HEK293 (cell line): ENCODE measurements around the gene APOLD1.

Experiments
- ATF2 ChIP-seq: fragments of 450-650 bp; formaldehyde crosslinking; IDR thresholded peaks from 2 replicates; pipeline ENCODE4 v1.5.1; 2016; ENCODE audit warnings: missing biosample characterization, missing genetic modification characterization, low read depth
- CTCF ChIP-seq: fragments of 450-650 bp; formaldehyde crosslinking; IDR thresholded peaks from 2 replicates; pipeline ENCODE4 v1.5.1; 2016; ENCODE audit warnings: missing biosample characterization, missing genetic modification characterization
- FEZF1 ChIP-seq: fragments of 450-650 bp; formaldehyde crosslinking; IDR thresholded peaks from 2 replicates; pipeline ENCODE4 v1.5.1; 2016; ENCODE audit warnings: missing biosample characterization, missing genetic modification characterization
- HOXD13 ChIP-seq: sonication (generic); formaldehyde crosslinking; IDR thresholded peaks from 2 replicates; pipeline ENCODE4 v1.8.0; 2022; ENCODE audit warnings: missing genetic modification reagents, borderline replicate concordance
- PRDM6 ChIP-seq: fragments of 450-650 bp; formaldehyde crosslinking; IDR thresholded peaks from 2 replicates; pipeline ENCODE4 v1.5.1; 2017; ENCODE audit warnings: missing biosample characterization, missing genetic modification characterization
- SALL2 ChIP-seq: fragments of 450-650 bp; formaldehyde crosslinking; IDR thresholded peaks from 2 replicates; pipeline ENCODE4 v1.5.0; 2017; ENCODE audit warnings: missing biosample characterization, mild to moderate bottlenecking, missing genetic modification characterization, borderline replicate concordance
- SCRT2 ChIP-seq: fragments of 450-650 bp; formaldehyde crosslinking; IDR thresholded peaks from 2 replicates; pipeline ENCODE4 v1.5.1; 2016; ENCODE audit warnings: missing biosample characterization, missing genetic modification characterization
- TRIM28 ChIP-seq: IDR thresholded peaks from 2 replicates; pipeline ENCODE4 v1.6.1; 2011; ENCODE audit warnings: low read length, control low read depth, borderline replicate concordance
- ZBTB11 ChIP-seq: fragments of 450-650 bp; formaldehyde crosslinking; conservative IDR thresholded peaks from 2 replicates; pipeline ENCODE4 v1.5.1; 2016; ENCODE audit warnings: low read depth, missing biosample characterization, missing genetic modification characterization
- ZBTB17 ChIP-seq: fragments of 450-650 bp; formaldehyde crosslinking; IDR thresholded peaks from 2 replicates; pipeline ENCODE4 v1.5.1; 2016; ENCODE audit warnings: missing biosample characterization, missing genetic modification characterization
- ZBTB44 ChIP-seq: fragments of 450-650 bp; IDR thresholded peaks from 2 replicates; pipeline ENCODE4 v1.5.1; 2018; ENCODE audit warnings: missing biosample characterization, mild to moderate bottlenecking, missing genetic modification characterization
- ZFHX2 ChIP-seq: fragments of 450-650 bp; formaldehyde crosslinking; conservative IDR thresholded peaks from 2 replicates; pipeline ENCODE4 v1.5.1; 2016; ENCODE audit warnings: missing biosample characterization, missing genetic modification characterization
- ZFP3 ChIP-seq: fragments of 450-650 bp; formaldehyde crosslinking; IDR thresholded peaks from 2 replicates; pipeline ENCODE4 v1.5.1; 2016; ENCODE audit warnings: low read depth, missing biosample characterization, missing genetic modification characterization
- ZIC2 ChIP-seq: fragments of 450-650 bp; formaldehyde crosslinking; IDR thresholded peaks from 2 replicates; pipeline ENCODE4 v1.5.1; 2016; ENCODE audit warnings: missing biosample characterization, missing genetic modification characterization
- ZNF155 ChIP-seq: fragments of 450-650 bp; formaldehyde crosslinking; IDR thresholded peaks from 2 replicates; pipeline ENCODE4 v1.5.1; 2016; ENCODE audit warnings: missing biosample characterization, missing genetic modification characterization
- ZNF184 ChIP-seq: fragments of 450-650 bp; IDR thresholded peaks from 2 replicates; pipeline ENCODE4 v1.5.1; 2018; ENCODE audit warnings: missing biosample characterization, mild to moderate bottlenecking, missing genetic modification characterization
- ZNF2 ChIP-seq: fragments of 450-650 bp; formaldehyde crosslinking; IDR thresholded peaks from 2 replicates; pipeline ENCODE4 v1.5.1; 2016; ENCODE audit warnings: missing biosample characterization, missing genetic modification characterization
- ZNF341 ChIP-seq: fragments of 450-650 bp; formaldehyde crosslinking; IDR thresholded peaks from 2 replicates; pipeline ENCODE4; 2016; ENCODE audit warnings: low read depth, missing biosample characterization, missing genetic modification characterization
- ZNF366 ChIP-seq: fragments of 450-650 bp; formaldehyde crosslinking; conservative IDR thresholded peaks from 2 replicates; pipeline ENCODE4 v1.5.1; 2016; ENCODE audit warnings: missing biosample characterization, missing genetic modification characterization
- ZNF37A ChIP-seq: fragments of 450-650 bp; IDR thresholded peaks from 2 replicates; pipeline ENCODE4 v1.5.1; 2018; ENCODE audit warnings: missing biosample characterization, missing genetic modification characterization
- ZNF391 ChIP-seq: fragments of 450-650 bp; formaldehyde crosslinking; IDR thresholded peaks from 2 replicates; pipeline ENCODE4 v1.5.1; 2016; ENCODE audit warnings: low read depth, missing biosample characterization, missing genetic modification characterization, borderline replicate concordance
- ZNF530 ChIP-seq: fragments of 450-650 bp; formaldehyde crosslinking; IDR thresholded peaks from 2 replicates; pipeline ENCODE4 v1.5.1; 2016; ENCODE audit warnings: low read depth, missing biosample characterization, missing genetic modification characterization
- ZNF561 ChIP-seq: fragments of 450-650 bp; IDR thresholded peaks from 2 replicates; pipeline ENCODE4 v1.5.1; 2018; ENCODE audit warnings: missing biosample characterization, missing genetic modification characterization, borderline replicate concordance
- ZNF596 ChIP-seq: fragments of 450-650 bp; IDR thresholded peaks from 2 replicates; pipeline ENCODE4 v1.5.0; 2018; ENCODE audit warnings: missing biosample characterization, mild to moderate bottlenecking, missing genetic modification characterization, moderate library complexity
- ZNF776 ChIP-seq: fragments of 450-650 bp; formaldehyde crosslinking; IDR thresholded peaks from 2 replicates; pipeline ENCODE4 v1.5.0; 2017; ENCODE audit warnings: missing biosample characterization, missing genetic modification characterization, borderline replicate concordance
- TF ChIP-seq, protein P1 (sequence below): fragments of 450-650 bp; formaldehyde crosslinking; IDR thresholded peaks from 2 replicates; pipeline ENCODE4 v1.5.1; 2016; ENCODE audit warnings: missing biosample characterization, missing genetic modification characterization
- TF ChIP-seq, protein P2 (sequence below): fragments of 450-650 bp; formaldehyde crosslinking; IDR thresholded peaks from 2 replicates; pipeline ENCODE4 v1.5.1; 2016; ENCODE audit warnings: missing biosample characterization, missing genetic modification characterization

The APOLD1 gene

GRCh38 chr12:12776261-12776660, 9.2 kb upstream of the APOLD1 start (continued):
- TF ChIP-seq FEZF1 (tag by site-specific recombination) (peak; percentile 62), ZBTB17 (tag by site-specific recombination) (peak; percentile 66), ZNF596 (tag by site-specific recombination) (no peak), ZBTB11 (no peak), ZNF184 (tag by site-specific recombination) (no peak), ZNF561 (tag by site-specific recombination) (no peak), CTCF (tag by site-specific recombination) (no peak), TRIM28 (no peak), ZNF366 (tag by site-specific recombination) (peak; percentile 42; the same call in 1 of the 2 replicates), ZNF391 (no peak), ZNF776 (tag by site-specific recombination) (no peak), ZIC2 (tag by site-specific recombination) (no peak), ATF2 (tag by site-specific recombination) (no peak), ZNF341 (no peak), ZNF155 (tag by site-specific recombination) (no peak), ZFP3 (tag by site-specific recombination) (no peak), HOXD13 (CRISPR knock-in tag) (no peak), SALL2 (tag by site-specific recombination) (no peak), SCRT2 (tag by site-specific recombination) (0 out of 2 replicates have a peak, but pooled peaks have one; percentile 13), ZNF2 (tag by site-specific recombination) (no peak), ZFHX2 (tag by site-specific recombination) (no peak), ZNF530 (tag by site-specific recombination) (no peak), PRDM6 (0 out of 2 replicates have a peak, but pooled peaks have one; percentile 40), ZBTB44 (tag by site-specific recombination) (peak; percentile 37; the same call in 1 of the 2 replicates), ZNF37A (tag by site-specific recombination) (no peak)
- TF ChIP-seq, protein P1, sequence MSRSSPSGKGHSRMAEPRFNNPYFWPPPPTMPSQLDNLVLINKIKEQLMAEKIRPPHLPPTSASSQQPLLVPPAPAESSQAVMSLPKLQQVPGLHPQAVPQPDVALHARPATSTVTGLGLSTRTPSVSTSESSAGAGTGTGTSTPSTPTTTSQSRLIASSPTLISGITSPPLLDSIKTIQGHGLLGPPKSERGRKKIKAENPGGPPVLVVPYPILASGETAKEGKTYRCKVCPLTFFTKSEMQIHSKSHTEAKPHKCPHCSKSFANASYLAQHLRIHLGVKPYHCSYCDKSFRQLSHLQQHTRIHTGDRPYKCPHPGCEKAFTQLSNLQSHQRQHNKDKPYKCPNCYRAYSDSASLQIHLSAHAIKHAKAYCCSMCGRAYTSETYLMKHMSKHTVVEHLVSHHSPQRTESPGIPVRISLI (tag by site-specific recombination), result no peak
- TF ChIP-seq, protein P2, sequence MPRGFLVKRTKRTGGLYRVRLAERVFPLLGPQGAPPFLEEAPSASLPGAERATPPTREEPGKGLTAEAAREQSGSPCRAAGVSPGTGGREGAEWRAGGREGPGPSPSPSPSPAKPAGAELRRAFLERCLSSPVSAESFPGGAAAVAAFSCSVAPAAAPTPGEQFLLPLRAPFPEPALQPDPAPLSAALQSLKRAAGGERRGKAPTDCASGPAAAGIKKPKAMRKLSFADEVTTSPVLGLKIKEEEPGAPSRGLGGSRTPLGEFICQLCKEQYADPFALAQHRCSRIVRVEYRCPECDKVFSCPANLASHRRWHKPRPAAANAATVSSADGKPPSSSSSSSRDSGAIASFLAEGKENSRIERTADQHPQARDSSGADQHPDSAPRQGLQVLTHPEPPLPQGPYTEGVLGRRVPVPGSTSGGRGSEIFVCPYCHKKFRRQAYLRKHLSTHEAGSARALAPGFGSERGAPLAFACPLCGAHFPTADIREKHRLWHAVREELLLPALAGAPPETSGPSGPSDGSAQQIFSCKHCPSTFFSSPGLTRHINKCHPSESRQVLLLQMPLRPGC (tag by site-specific recombination), result no peak
